H9 (cell line): Measurements from ENCODE around the gene ZNF718. TPM values are rescaled to one million over a fixed set of nuclear protein-coding genes. Genes with fewer than 3 reads are reported as not detected.

Source experiments
- DNase-seq: peaks from one replicate; pipeline ENCODE4 v3.0.0-alpha.2; 2017
- H2AFZ ChIP-seq: one replicate; pipeline ENCODE4 v1.6.1; 2013; ENCODE audit warnings: mild to moderate bottlenecking, low read length, control low read depth, moderate library complexity
- H2AK5ac ChIP-seq: 2 replicates; pipeline ENCODE4 v1.6.1; 2013; ENCODE audit warnings: low read length, control low read depth, mixed read lengths; ENCODE audit not compliant: insufficient read length
- H2BK120ac ChIP-seq: one replicate; pipeline ENCODE4 v1.6.1; 2013; ENCODE audit warnings: low read depth, mild to moderate bottlenecking, low read length, control low read depth, inconsistent platforms; ENCODE audit not compliant: poor library complexity, severe bottlenecking
- H2BK12ac ChIP-seq: 2 replicates; pipeline ENCODE4 v1.6.1; 2013; ENCODE audit warnings: low read length, control low read depth, mixed read lengths, low read depth; ENCODE audit not compliant: insufficient read length
- H2BK15ac ChIP-seq: 2 replicates; pipeline ENCODE4 v1.6.1; 2013; ENCODE audit warnings: low read depth, low read length, control low read depth
- H2BK20ac ChIP-seq: one replicate; pipeline ENCODE4 v1.6.1; 2013; ENCODE audit warnings: low read depth, mild to moderate bottlenecking, low read length, control low read depth, inconsistent platforms; ENCODE audit not compliant: poor library complexity, severe bottlenecking
- H2BK5ac ChIP-seq: 2 replicates; pipeline ENCODE4 v1.6.1; 2013; ENCODE audit warnings: low read length, control low read depth, mixed read lengths; ENCODE audit not compliant: insufficient read length
- H3K14ac ChIP-seq: 2 replicates; pipeline ENCODE4 v1.6.1; 2013; ENCODE audit warnings: low read length, control low read depth; ENCODE audit not compliant: insufficient read depth
- H3K18ac ChIP-seq: 2 replicates; pipeline ENCODE4 v1.6.1; 2013; ENCODE audit warnings: low read depth, mild to moderate bottlenecking, mixed read lengths, low read length, control low read depth; ENCODE audit not compliant: insufficient read length
- H3K23ac ChIP-seq: 2 replicates; pipeline ENCODE4 v1.6.1; 2013; ENCODE audit warnings: low read length, control low read depth, mixed read lengths, low read depth; ENCODE audit not compliant: insufficient read length
- H3K23me2 ChIP-seq: 2 replicates; pipeline ENCODE4 v1.6.1; 2013; ENCODE audit warnings: low read depth, mild to moderate bottlenecking, mixed read lengths, low read length, control low read depth; ENCODE audit not compliant: insufficient read length, poor library complexity, severe bottlenecking
- H3K27ac ChIP-seq: 2 replicates; pipeline ENCODE4 v1.5.1; 2013; ENCODE audit warnings: low read length, control low read depth, mixed read lengths, low read depth; ENCODE audit not compliant: insufficient read length
- H3K27me3 ChIP-seq: 2 replicates; pipeline ENCODE4 v1.6.1; 2013; ENCODE audit warnings: low read length, control low read depth, inconsistent platforms; ENCODE audit not compliant: insufficient read depth
- H3K4ac ChIP-seq: 2 replicates; pipeline ENCODE4 v1.6.1; 2013; ENCODE audit warnings: low read depth, mild to moderate bottlenecking, control low read depth, inconsistent platforms, low read length, moderate library complexity
- H3K4me1 ChIP-seq: 2 replicates; pipeline ENCODE4 v1.6.1; 2013; ENCODE audit warnings: low read length, control low read depth, inconsistent platforms; ENCODE audit not compliant: insufficient read depth
- H3K4me2 ChIP-seq: 2 replicates; pipeline ENCODE4 v1.6.1; 2013; ENCODE audit warnings: low read length, control low read depth, mixed read lengths; ENCODE audit not compliant: insufficient read length, insufficient read depth
- H3K56ac ChIP-seq: 2 replicates; pipeline ENCODE4 v1.6.1; 2013; ENCODE audit warnings: low read depth, mild to moderate bottlenecking, mixed read lengths, low read length, control low read depth; ENCODE audit not compliant: insufficient read length
- H3K79me1 ChIP-seq: 2 replicates; pipeline ENCODE4 v1.6.1; 2013; ENCODE audit warnings: low read depth, mild to moderate bottlenecking, moderate library complexity, low read length, control low read depth, inconsistent platforms; ENCODE audit not compliant: insufficient read depth, poor library complexity, severe bottlenecking
- H3K79me2 ChIP-seq: 2 replicates; pipeline ENCODE4 v1.6.1; 2013; ENCODE audit warnings: low read length, control low read depth, inconsistent platforms; ENCODE audit not compliant: insufficient read depth
- H3K9ac ChIP-seq: 2 replicates; pipeline ENCODE4 v1.6.1; 2013; ENCODE audit warnings: low read length, control low read depth, mixed read lengths; ENCODE audit not compliant: insufficient read length; ENCODE audit errors: extremely low read depth
- H3K9me3 ChIP-seq: one replicate; pipeline ENCODE4 v1.6.1; 2013; ENCODE audit warnings: low read depth, low read length, inconsistent platforms; ENCODE audit not compliant: control insufficient read depth
- H3T11ph ChIP-seq: one replicate; pipeline ENCODE4 v1.6.1; 2013; ENCODE audit warnings: mild to moderate bottlenecking, low read length, control low read depth, inconsistent platforms
- H4K20me1 ChIP-seq: one replicate; pipeline ENCODE4 v1.6.1; 2013; ENCODE audit not compliant: control insufficient read depth, insufficient read length, insufficient read depth
- H4K5ac ChIP-seq: 2 replicates; pipeline ENCODE4 v1.6.1; 2013; ENCODE audit warnings: low read depth, mild to moderate bottlenecking, mixed read lengths, low read length, control low read depth; ENCODE audit not compliant: insufficient read length
- H4K8ac ChIP-seq: replicated peaks from 2 replicates; pipeline ENCODE4 v1.6.1; 2013; ENCODE audit warnings: low read length, control low read depth, mixed read lengths, low read depth; ENCODE audit not compliant: insufficient read length
- H4K91ac ChIP-seq: 2 replicates; pipeline ENCODE4 v1.6.1; 2013; ENCODE audit warnings: low read depth, mild to moderate bottlenecking, moderate library complexity, mixed read lengths, low read length, control low read depth; ENCODE audit not compliant: insufficient read length
- H3K27ac Mint-ChIP-seq, 3 experiments: 2 replicates in 2 of 3; 3 replicates in 1 of 3; pipeline ENCODE4 v1.8.0; 2020 to 2021; ENCODE audit warnings: mixed read lengths in 3 of 3, mild to moderate bottlenecking in 1 of 3, moderate library complexity in 1 of 3
- H3K27me3 Mint-ChIP-seq: 2 replicates; pipeline ENCODE4 v1.8.0; 2021; ENCODE audit warnings: low read depth, mild to moderate bottlenecking, moderate library complexity, mixed read lengths
- H3K36me3 Mint-ChIP-seq, 3 experiments: 2 replicates in 2 of 3; 3 replicates in 1 of 3; pipeline ENCODE4 v1.8.0; 2020 to 2021; ENCODE audit warnings: low read depth in 3 of 3, mixed read lengths in 3 of 3; ENCODE audit not compliant: insufficient read depth in 1 of 3
- H3K4me1 Mint-ChIP-seq, 2 experiments: 2 replicates each; pipeline ENCODE4 v1.8.0; 2020; ENCODE audit warnings: mixed read lengths in 2 of 2
- H3K4me3 Mint-ChIP-seq, 2 experiments: 2 replicates in 1 of 2; 3 replicates in 1 of 2; pipeline ENCODE4 v1.8.0; 2020 to 2021; ENCODE audit warnings: mild to moderate bottlenecking in 2 of 2, mixed read lengths in 2 of 2, moderate library complexity in 1 of 2
- H3K9me3 Mint-ChIP-seq, 2 experiments: 2 replicates in 1 of 2; 3 replicates in 1 of 2; pipeline ENCODE4 v1.8.0; 2020; ENCODE audit warnings: mild to moderate bottlenecking in 2 of 2, mixed read lengths in 2 of 2, moderate library complexity in 1 of 2
- CTCF ChIP-seq: fragments of 200-600 bp; sonication (generic); conservative IDR thresholded peaks from 3 replicates; pipeline ENCODE4 v1.8.0; 2021; ENCODE audit warnings: antibody characterized with exemption, mild to moderate bottlenecking
- WGBS: extraction: QIAGEN DNeasy Blood & Tissue Kit; methylation state at CpG from one replicate; pipeline ENCODE4 v1.1.7; 2013; ENCODE audit warnings: missing lambda C conversion rate, low lambda C conversion rate, mixed read lengths; ENCODE audit not compliant: insufficient read length; ENCODE audit errors: extremely low coverage; 5-methylcytosine and 5-hydroxymethylcytosine counted together
- total RNA-seq: library from RNA; stranded (reverse); gene quantifications from 2 replicates; pipeline ENCODE4 v1.2.1, GENCODE V29; 2021

The ZNF718 gene
- total RNA-seq, 1 experiment from 2014 or later: 12.5 TPM

DNA sequence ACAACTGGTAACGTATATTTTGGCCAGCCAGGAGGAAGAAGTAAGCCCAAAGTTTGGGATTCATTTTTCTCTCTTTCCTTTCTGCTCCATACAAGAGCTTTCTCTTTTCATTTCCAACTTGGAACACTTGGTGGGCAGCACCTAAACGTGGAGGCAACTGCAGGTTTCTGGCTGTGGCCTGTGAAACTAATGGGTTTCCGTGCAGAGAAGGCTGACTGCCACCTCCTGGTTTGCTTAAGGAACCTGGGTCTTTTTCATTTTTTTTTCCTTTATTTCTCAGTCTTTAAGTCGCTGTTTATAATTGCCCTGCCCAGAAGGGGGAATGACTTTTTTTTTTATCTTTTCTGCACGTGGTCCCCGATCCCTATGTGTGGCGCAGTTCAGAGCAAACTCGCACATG is 15.4 kb downstream of the ZNF718 start:
- peaks cover 88 to 95% (median 90%) of the 10 kb centered on the region in 3 experiments for H3K36me3 Mint-ChIP-seq
- no peaks in the 10 kb centered on the region for H3K27me3 Mint-ChIP-seq
- Histone ChIP-seq H2BK15ac (no peak overlapping the region), H2BK20ac (no peak overlapping the region), H3K4me1 (no peaks in the 10 kb centered on the region), H3K9me3 (no peaks in the 10 kb centered on the region), H4K20me1 (no peaks in the 10 kb centered on the region), H3K23me2 (no peaks in the 10 kb centered on the region), H2BK120ac (no peak overlapping the region), H3K27ac (no peak overlapping the region), H2AFZ (no peak overlapping the region), H3T11ph (no peak overlapping the region), H4K91ac (no peak overlapping the region), H4K5ac (no peak overlapping the region), H3K27me3 (no peaks in the 10 kb centered on the region), H3K9ac (no peak overlapping the region), H3K79me2 (peaks cover 31% of the 10 kb centered on the region), H3K18ac (no peak overlapping the region), H3K4ac (no peak overlapping the region), H4K8ac (no peak overlapping the region), H3K23ac (no peak overlapping the region), H2BK5ac (no peak overlapping the region), H3K56ac (no peak overlapping the region), H2AK5ac (no peak overlapping the region), H3K79me1 (peaks cover 11% of the 10 kb centered on the region), H2BK12ac (no peak overlapping the region), H3K14ac (no peak overlapping the region), H3K4me2 (no peak overlapping the region)
- H3K9me3 Mint-ChIP-seq: peaks cover 31 to 94% of the 10 kb centered on the region in 2 experiments
- no peak overlapping the region for H3K4me3 Mint-ChIP-seq
- no peak for DNase-seq
- H3K27ac Mint-ChIP-seq: peak overlapping the region in 1 of 3 experiments; percentile 53; a peak in 1 of 7 replicates
- WGBS: no CpG with 5 or more reads among the region's 8 CpGs
- peaks cover 6 to 26% of the 10 kb centered on the region in 2 experiments; a peak in 3 of 4 replicates for H3K4me1 Mint-ChIP-seq
- TF ChIP-seq CTCF: no peak; the same call in 2 of the 3 replicates
